ENCODE measurements around the gene CEP97.
"Not testable (repeated sequence)": the region's sequence is repeated elsewhere in the genome, so short reads cannot be mapped to it uniquely, and the experiment has no call there.

GRCh38 chr3:101691685-101692671 lies 32.4 kb upstream of the CEP97 start:
- TF ChIP-seq CTCF (IDR thresholded peaks at IDR 0.05); ZFX (IDR thresholded peaks at IDR 0.05; ENCODE audit: borderline replicate concordance): not testable (repeated sequence)
